HepG2 (cell line): Measurements from ENCODE around the gene KRTAP5-9.

Source experiments
- CTCF ChIP-seq: sonication (generic); formaldehyde crosslinking; IDR thresholded peaks from 2 replicates; pipeline ENCODE4 v1.5.0; 2020; ENCODE audit warnings: mild to moderate bottlenecking, missing genetic modification reagents, moderate library complexity
- TBP ChIP-seq: sonication (generic); formaldehyde crosslinking; IDR thresholded peaks from 2 replicates; pipeline ENCODE4 v1.5.0; 2020; ENCODE audit warnings: missing genetic modification reagents
- TCF7L2 ChIP-seq: IDR thresholded peaks from 2 replicates; pipeline ENCODE4 v1.6.1; 2011; ENCODE audit warnings: mild to moderate bottlenecking, low read depth, low read length, moderate library complexity
- ZBED4 ChIP-seq: sonication (generic); formaldehyde crosslinking; IDR thresholded peaks from 2 replicates; pipeline ENCODE4 v1.4.0; 2020; ENCODE audit warnings: missing genetic modification reagents, borderline replicate concordance
- ZNF281 ChIP-seq: sonication (generic); formaldehyde crosslinking; IDR thresholded peaks from 2 replicates; pipeline ENCODE4 v1.4.0; 2020; ENCODE audit warnings: missing genetic modification reagents, borderline replicate concordance
- ZNF407 ChIP-seq: sonication (generic); formaldehyde crosslinking; IDR thresholded peaks from one replicate; pipeline ENCODE4 v1.5.1; 2020; ENCODE audit warnings: mild to moderate bottlenecking, missing genetic modification reagents; ENCODE audit errors: not compliant biosample characterization

- TF ChIP-seq TCF7L2 (no peak), ZNF407 (CRISPR knock-in tag) (no peak), TBP (CRISPR knock-in tag) (no peak), CTCF (CRISPR knock-in tag) (no peak), ZNF281 (CRISPR knock-in tag) (no peak), ZBED4 (CRISPR knock-in tag) (no peak)
Observed at GRCh38 chr11:71551711-71552110, 3.5 kb downstream of the KRTAP5-9 start.
